Stimulated activated CD4-positive, alpha-beta T cell treated with anti-CD3 and anti-CD28 coated beads, TNF-alpha, amount 100 ng/mL, for 1 hour (primary cell): ENCODE measurements around the gene CTSZ.
A peak's percentile ranks its signal among the peaks of the same experiment; 100 is the strongest.
"Not testable (repeated sequence)": the region's sequence is repeated elsewhere in the genome, so short reads cannot be mapped to it uniquely, and the experiment has no call there.

Source experiments
- DNase-seq, 3 donors: peaks; one replicate each; pipeline ENCODE4 v3.0.0-alpha.2; 2020; ENCODE audit warnings: low read depth in 3 of 3, low spot score in 1 of 3

The CTSZ gene

DNA sequence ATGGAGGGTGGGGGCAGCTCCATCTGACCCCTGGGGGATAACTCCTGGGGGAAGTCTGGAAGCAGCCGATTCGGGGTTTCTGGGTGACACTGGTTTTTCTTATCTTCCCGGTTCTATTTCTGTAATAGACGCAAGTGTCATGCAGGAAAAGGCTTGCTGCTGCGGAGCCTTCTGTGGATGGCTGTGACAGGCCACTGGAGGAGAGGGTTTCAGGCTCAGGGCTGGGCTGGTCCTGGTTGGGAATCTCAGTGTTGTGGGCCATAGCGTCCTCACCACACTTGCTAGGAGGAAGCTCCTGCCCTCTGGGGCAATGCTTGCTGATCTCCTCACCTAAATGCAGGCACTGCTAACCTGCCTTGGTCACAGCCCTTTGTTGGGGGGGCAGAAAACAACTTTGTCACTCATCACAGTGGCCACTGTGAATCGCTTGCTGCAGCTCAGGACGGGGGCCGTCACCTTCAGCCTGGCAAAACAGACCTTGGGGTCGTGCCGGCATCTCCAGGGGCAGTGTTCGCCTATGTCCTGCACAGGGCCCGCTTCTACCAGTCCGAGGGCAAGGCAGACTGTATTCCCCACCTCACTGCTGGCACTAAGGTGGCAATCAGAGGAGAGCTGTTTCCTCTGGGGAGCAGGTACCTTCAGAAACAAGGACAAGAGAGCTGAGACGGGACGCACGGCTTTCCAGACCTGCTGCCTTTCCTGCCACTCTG, 7.8 kb upstream of the CTSZ start:
- DNase-seq: no peak

DNA sequence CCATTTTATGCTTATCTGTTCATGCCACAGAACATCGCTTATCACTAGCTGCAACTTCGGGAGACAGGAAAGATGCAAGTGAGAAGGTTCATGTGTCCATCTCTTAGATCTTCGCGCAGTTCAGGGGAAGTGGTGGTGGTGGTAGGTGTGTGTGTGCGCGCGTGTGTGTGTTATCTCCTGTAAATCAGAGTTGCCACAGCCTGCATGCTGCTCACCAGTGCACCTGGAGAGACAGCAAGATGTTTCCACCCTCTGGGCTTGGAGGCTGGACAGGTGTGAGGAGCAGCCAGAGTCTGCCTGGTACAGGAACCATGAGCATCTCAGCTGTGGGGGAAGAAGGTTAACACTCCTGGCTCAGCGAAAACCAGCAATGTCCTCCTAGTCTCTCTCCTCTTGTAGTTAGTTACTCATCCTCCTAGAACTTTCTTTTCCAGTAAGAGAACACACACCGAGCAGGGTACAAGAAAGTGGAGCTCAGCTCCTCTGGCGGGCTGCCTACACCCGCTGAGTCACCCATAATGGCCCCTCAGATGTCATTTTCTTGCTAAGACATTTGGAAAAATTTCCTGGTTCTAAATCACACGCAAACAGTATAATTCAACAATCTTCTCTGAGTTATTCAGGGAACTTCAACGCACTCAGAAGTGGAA, 7.0 kb upstream of the CTSZ start:
- no peak for DNase-seq

DNA sequence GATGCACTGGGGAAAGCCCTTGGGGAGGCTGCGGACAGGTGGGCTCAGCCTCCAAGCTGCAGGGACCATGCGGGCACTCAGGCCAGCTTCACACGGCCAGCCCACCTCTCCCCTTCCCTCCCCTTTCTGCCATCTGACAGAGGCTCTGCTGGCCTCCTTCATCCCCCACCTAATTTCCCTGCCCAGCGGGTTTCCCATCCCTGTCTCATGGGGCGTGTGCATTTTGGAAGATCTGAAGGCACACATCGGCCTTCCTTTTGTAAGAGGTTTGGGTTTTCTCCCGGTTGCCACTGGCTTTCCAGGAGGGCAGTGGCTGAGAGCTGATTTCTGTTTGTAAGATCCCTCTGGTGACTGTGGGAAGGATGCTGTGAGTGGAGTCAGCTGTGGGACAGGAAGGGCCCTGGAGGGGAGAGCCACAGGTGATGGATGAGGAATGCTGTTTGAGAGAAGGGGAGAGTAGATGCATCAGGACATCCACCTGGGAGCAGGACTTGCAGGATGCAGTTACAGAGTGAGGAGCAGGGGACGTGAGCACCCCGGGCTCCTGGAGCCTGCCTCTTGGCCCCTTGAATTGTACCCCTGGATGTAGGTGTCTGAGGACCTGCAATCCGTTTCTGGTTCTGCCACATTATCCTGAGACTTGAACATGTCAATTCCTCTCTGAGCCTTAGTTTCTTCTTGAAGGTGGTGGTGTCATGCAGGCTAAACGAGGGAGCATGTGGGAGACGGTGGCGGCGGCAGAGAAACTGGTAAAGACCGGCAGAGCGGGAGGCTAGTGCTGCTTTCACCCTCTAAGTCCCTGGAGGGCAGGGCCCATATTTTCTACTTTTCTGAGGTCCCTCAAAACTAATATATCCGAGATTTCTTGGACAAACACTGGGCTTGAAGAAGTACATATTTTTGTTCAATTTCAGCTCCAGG, 6.2 kb upstream of the CTSZ start:
- DNase-seq: no peak

DNA sequence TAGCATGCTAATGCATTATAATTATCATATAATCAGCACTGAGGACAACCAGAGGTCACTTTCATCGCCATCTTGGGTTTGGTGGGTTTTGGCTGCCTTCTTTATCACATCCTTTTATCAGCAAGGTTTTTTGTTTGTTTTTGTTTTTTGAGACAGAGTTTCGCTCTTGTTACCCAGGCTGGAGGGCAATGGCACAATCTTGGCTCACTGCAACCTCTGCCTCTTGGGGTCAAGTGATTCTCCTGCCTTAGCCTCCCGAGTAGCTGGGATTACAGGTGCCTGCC, 4.8 kb upstream of the CTSZ start:
- not testable (repeated sequence) for DNase-seq

DNA sequence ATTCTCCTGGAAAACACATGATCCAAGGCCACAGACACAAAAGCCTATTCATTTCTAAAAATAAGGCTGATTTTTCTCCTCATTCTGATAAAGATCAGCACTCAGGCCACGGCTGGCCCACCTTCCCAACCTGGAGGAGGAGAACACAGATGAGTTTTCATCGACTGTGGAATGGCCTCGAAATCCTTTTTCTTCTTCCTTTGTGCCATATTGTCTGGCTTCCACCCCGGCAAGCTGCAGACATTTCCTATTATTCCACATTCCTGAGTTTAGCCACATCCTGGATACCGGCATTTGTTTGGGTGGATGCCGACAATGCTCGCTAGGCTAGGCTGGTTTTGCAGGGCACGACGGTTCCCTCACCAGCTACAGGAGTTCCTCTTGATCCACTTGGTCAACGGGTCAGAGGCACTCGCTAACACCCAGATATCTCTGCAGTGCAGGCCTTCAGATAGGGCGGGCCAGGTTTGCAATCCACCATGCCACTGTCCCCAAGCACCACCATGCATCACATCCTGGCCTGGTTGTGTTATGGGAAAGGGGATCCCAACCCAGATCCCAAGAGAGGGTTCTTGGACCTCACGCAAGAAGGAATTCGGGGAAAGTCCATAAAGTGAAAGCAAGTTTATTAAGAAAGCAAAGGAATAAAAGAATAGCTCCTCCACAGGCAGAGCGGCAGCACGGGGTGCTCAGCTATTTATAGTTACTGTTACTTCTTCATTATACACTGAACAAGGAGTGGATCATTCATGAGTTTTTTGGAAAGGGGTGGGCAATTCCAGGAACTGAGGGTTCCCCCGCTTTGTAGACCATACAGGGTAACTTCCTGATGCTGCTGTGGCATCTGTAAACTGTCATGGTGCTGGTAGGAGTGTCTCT, 4.2 kb upstream of the CTSZ start:
- DNase-seq: no peak

DNA sequence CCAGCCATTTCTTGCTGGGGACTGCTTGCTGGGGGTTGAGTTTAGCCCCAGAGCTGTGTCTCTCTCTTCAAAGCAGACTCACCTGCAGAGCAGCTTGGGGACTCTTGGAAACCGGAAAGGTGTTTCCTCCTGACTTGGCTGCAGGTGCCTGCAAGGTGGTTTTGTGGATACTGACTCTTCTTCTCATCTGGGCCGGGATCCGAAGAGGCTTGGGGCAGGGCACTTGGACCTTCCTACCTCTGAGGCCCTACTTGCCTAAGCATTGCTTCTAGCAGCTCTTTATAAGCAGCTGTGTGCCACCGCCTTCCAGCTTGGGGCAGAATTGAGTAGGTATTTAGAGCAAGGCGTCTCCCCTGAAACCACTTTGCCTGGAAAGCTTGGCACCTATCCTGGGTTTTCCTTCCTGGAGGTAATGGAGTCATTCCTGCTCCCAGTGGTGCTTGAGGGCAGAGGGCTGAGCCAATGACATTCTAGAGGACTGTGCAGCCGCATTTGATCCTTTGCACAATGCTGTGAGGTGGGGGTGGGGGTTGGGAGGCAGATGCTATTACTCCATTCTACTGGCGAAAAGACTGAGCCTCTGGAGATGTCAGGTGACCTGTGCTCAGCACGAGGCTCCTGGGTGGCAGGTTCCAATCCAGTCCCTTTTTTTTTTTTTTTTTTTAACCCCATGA, 3.4 kb upstream of the CTSZ start:
- no peak for DNase-seq

DNA sequence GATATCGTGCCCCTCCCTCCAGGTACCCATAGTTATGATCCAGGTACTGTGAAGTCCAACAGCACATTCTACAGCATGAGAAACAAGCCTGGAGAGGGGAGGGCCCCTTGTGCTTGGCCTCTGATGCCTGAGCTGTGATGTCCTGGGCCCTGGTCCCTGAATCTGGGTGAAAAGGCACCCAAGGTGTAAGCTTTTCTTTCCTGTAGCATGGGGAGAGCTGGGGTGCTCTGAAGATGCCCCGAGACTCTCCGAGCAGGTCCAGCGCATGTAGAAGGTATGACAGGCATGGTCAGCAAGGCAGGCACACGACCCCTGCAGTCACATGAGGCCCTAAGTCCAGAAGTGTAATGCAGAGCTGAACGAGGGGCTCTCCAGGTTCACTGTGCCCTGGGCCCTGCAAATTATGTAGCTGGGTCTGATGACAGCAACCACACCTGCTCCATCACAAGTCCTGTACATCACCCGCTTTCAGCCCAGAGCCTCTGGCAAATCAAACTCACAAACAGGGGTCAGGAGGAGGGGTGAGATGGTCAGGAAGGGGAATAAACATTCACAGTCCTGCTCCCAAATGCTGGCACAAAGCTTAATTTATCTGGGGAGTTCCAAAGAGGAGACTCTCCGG, 1.8 kb upstream of the CTSZ start:
- DNase-seq: no peak

DNA sequence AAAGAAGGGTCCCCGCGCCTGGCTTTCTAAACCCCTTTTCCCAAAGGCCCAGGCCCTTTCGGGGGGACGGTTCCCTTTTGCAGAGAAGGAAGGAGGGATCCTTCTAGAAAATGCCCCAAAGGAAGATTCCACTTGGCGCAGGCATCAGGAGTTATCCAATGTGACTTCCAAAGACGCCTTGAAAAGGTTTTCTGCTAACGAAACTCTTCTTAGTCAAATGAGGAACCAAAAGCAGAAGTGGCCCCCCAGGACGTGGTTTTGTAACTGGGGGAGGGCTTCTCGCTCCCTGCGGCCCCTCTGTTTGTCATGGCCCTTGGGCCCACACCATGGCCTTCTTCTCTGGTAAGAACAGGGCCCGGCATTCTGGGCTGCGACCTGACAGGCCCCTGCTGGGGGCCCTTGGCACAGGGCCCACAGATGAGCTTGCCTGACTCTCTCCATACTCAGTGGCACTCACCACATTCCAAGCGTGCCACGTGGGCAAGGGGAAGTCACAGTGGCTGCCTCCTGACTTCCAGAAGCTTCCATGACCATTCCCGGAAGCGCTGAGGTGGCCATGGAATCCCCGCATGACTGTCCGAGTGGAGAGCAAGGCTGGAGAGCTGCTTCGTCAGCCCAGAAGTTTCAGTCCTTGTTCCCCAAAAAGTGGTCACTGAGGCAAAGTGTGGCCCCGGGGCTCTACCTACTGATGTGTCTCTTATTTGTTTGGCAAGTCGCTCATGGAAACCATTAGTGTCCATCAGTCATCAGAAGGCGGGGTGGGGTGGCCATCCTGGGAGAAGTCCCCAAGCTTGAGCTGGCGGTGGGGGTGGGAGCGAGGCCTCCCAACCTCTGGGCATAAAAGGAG, 834 bp upstream of the CTSZ start:
- DNase-seq: no peak

DNA sequence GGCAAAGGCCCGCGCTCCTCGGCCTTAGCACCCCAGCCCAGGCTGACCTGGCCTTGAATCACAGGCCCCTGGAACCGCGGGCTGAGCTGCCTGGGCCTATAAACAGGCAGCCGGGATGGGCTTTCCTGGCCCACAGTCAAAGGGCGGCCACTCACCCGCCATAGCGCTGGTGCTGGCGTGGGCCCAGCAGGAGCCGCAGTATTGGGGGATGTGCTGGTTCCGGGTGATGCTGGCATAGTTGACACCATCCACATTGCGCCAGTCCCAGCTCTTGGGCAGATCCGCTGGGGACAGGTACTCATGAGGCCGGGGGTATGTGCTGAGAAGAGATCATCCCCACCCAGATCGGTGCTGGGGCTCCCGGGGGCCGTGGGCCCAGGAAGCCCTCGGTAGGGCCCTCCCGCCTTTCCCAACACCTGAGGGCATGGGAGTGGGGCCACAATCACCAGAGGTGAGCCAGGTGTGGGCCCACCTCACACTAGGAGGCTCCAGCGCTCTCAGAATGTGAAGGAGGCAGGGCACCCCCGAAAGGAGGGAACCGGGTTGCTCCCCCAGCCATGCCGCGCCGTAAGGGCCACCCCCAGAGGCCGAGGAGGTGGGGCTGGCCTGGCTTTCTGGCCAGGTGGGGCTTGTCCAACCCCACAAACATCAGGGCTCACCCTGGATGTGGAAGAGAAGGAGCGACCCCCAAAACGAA, 739 bp downstream of the CTSZ start:
- no peak for DNase-seq

DNA sequence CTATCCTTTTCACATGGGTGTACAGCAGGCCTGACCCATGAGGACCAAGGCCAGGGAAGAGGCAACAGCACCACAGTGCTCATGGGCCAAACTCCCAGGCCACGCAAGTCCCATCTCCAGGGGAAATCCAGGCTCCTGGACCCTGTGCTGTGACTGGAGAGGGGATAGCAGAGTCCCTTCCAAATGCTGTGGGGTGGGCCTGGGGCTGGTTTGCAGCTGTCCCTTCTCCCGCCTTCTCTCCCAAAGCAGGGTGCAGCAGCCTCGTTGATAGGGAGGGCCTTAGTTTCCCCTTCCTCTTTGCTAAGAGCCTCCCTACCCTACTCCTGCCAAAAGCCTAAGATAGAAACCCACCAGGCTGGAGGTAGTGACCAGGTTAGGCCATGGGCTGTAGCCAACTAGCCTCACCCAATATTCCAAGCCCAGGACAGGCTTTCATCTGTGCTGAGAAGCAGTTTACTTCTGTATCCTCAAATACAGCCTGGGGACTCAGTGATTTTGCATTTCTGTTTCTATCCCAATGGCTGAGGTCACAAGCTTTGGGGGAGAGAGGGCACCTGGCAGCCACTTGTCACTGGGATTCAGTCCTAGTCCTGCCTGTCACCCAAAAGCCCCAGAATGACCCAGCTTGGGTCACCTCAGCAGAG, 1.4 kb downstream of the CTSZ start:
- DNase-seq: no peak

DNA sequence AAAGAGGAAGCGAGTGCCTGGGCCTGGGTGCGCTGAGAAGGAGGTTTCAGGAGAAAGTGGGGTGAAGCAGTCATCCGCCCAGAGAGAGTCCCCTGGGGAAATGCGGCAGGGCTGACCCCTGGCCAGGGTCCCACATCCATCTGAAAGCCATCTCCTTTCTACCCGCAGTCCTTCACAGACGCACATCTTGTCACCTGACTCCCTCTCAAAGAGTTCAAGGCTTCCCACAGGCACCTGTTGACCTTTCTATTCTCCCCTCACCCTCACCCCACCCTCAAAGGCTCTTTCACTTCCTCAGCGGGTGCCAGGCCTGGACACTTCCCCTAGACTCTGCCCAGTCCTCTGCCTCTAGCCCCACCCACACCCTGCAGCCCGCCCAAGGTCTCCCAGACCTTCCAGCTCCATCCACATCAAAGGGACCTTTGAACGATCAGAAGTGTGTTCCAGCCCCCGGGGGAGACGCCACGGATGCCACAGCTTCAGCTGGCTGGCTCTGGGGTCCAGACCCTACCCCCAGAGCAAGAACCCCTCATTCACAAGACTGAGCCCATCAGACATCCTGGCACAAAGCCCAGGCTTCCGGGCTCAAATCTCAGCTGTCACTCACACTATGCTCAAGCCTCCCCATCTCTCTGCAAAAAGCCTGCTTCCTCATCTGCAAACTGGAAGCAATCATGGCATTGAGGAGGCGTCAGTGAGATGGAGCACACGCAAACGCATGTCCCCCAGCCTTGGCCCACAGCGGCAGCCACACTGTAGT, 2.1 kb downstream of the CTSZ start:
- DNase-seq: no peak

DNA sequence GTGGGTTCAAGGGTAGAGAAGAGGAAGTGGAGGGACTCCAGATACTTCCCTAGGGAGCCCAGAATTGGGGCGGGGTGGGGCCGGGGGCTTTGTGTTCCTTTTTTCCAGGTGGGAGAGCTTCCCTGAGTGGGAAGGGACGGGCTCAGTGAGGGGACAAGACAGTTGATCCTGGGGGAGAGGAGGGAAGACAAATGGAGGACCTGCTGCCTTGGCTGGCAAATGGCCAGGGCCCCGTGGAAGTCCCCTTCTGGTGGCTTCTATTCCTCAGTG, 2.6 kb downstream of the CTSZ start:
- peak in 2 of 3 donors; percentile 18 to 39 for DNase-seq

DNA sequence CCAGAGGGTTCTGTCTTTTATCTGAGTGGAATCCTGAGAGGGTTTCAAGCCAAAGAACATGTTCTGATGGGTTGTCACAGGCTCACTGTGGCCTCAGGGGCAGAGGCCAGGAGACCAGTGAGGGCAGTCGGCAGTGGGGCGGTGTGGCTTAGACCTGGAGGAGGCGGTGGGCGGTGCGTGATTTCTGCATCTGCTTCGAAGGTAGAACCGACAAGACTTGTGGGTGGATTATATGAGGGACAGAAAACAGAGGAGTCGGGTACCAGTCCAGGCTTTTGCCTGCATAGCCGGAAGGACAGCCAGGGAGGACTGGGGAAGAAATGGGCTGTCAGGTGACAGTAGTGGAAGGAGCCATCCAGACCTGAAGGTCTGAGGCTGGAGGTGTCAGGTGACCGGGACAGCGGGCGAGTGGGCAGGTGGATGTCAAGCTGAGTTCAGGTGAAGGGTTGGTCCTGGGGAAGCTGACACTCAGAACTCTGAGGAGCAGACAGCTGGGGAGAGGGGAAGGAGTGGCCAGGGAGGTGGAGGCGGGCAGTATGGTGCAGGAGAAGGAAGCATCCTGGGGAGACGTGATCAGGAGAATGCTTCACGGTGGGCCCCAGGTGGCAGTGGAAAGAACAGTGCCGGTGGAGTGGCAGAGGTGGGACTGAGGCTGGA, 3.1 kb downstream of the CTSZ start:
- no peak for DNase-seq

DNA sequence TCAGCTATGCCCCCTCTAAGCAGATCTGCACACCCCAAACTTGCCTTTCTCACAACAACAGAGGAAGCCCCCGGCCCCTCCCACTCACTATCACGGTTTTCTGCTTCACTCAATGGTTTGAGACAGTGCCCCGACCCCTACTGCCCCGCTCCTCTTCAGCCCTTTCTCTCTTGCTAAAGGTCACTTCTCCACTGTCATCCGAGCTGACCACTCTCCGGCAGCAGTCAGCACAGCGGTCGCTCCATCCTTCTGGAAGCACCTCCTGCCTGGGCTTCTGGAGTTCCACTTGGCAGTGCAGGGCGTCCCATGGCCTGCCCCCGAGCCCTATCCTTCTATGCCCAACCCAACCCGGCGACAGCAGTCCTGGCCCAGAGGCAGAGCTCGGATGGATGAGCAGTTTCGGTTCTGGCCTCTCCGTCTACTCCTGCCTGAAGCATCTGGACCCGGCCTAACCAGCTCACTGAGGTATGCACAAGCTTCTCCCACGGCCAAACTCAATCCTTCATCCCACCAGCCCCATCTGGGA, 4.1 kb downstream of the CTSZ start:
- no peak for DNase-seq

DNA sequence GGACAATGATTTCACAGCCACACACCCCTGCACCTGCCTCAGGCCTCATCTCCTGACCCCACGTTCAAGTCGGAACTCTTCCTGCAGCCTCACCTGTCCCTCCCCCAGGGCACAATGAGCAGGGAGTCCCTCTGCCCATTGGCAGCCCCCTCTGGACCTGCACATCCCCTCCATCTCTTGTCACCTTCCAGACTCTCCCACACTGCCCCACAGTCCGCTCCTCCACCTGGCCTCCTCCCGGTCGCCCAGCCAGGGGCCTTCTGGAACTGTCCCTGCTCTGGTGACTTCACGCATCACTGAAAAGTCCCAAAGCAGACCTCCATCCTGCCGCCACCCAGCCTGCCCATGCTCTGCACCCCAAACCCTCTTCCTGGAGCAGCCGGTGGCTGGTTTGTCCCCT, 4.7 kb downstream of the CTSZ start:
- DNase-seq: no peak

DNA sequence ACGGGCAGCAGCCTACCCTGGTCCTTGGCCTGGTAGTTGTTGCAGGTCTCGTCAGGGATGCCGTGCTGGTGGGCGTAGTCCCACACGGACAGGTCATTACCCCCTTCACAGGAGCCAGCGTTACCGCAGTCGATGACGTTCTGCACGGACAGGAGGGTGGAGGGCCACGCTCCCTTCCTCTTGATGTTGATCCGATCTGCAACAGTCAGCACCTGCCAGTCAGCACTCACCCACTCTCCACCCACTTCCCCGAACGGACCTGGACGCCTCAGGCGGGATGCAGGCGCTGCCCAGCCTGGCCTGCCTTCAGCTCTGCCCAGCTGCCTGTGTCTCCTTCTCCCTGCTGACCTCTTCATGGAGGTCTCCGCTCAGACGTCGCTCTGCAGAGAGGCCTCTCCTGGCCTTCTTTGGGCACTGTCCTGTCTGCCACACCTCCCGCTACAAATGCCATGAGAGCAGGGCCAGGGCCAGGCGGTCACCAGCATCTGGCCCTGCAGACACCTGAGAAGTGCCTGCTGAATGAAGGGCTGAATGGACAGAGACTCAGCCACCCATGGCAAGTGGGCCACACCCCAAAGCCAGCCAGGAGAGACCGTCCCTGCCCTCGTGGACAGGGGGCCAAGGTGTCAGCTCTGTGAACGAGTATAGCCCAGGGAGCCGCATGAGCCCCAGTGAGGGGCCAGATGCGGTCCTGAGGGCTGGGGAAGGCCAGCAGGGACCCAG, 5.4 kb downstream of the CTSZ start:
- no peak for DNase-seq
